Dendritic cell treated with granulocyte-macrophage colony-stimulating factor and Interleukin-4, amounts not matched to agents 40 ng/mL and 50 ng/mL, for 4 days (primary cell): Measurements from ENCODE around the gene TRPV5.

ENCODE experiments used
- H3K27ac Mint-ChIP-seq: one replicate; pipeline ENCODE4 v1.8.0; 2022; ENCODE audit warnings: mild to moderate bottlenecking, mixed read lengths
- H3K27me3 Mint-ChIP-seq: one replicate; pipeline ENCODE4 v1.8.0; 2022; ENCODE audit warnings: mild to moderate bottlenecking, mixed read lengths
- H3K36me3 Mint-ChIP-seq: one replicate; pipeline ENCODE4 v1.8.0; 2022; ENCODE audit warnings: low read depth, mixed read lengths
- H3K4me1 Mint-ChIP-seq: one replicate; pipeline ENCODE4 v1.8.0; 2022; ENCODE audit warnings: low read depth, mixed read lengths
- H3K4me3 Mint-ChIP-seq: one replicate; pipeline ENCODE4 v1.8.0; 2022; ENCODE audit warnings: mild to moderate bottlenecking, moderate library complexity, mixed read lengths
- H3K9me3 Mint-ChIP-seq: one replicate; pipeline ENCODE4 v1.8.0; 2022; ENCODE audit warnings: mixed read lengths
- intact Hi-C: fragments of 100-400 bp; cut with micrococcal nuclease; formaldehyde crosslinking; loops from one replicate; pipeline ENCODE4 v1.15.0; 2022

The TRPV5 gene

GRCh38 chr7:142871260-142872105, 62.1 kb downstream of the TRPV5 start:
- peaks cover 39% of the 10 kb centered on the region for H3K36me3 Mint-ChIP-seq
- H3K27ac Mint-ChIP-seq, result no peak overlapping the region
- H3K4me3 Mint-ChIP-seq, result no peak overlapping the region
- H3K27me3 Mint-ChIP-seq, result peaks cover 5% of the 10 kb centered on the region
- no peaks in the 10 kb centered on the region for H3K9me3 Mint-ChIP-seq
- intact Hi-C loops, result no loop called here
- H3K4me1 Mint-ChIP-seq, result peaks cover under 1% of the 10 kb centered on the region

GRCh38 chr7:142870566-142871259, 62.8 kb downstream of the TRPV5 start:
- peaks cover 39% of the 10 kb centered on the region for H3K36me3 Mint-ChIP-seq
- H3K4me3 Mint-ChIP-seq, result no peak overlapping the region
- no peak overlapping the region for H3K27ac Mint-ChIP-seq
- peaks cover 4% of the 10 kb centered on the region for H3K27me3 Mint-ChIP-seq
- H3K9me3 Mint-ChIP-seq, result no peaks in the 10 kb centered on the region
- peaks cover 8% of the 10 kb centered on the region for H3K4me1 Mint-ChIP-seq
- intact Hi-C loops, result no loop called here

DNA sequence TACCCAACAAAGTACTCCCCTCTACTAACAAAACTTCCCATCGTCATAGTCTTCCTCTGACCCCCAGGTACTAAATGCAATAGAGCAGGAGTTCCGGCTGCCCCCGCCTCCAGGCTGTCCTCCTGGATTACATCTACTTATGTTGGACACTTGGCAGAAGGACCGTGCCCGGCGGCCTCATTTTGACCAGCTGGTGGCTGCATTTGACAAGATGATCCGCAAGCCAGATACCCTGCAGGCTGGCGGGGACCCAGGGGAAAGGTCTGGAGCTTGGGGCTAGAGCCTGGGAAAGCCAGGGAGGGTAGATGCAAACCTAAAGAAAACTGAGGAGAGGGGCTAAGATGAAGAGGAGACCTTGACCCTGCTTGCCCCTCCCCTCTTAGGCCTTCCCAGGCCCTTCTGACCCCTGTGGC, 63.4 kb downstream of the TRPV5 start:
- H3K4me1 Mint-ChIP-seq, result peaks cover 14% of the 10 kb centered on the region
- peaks cover 39% of the 10 kb centered on the region for H3K36me3 Mint-ChIP-seq
- H3K4me3 Mint-ChIP-seq, result no peak overlapping the region
- no peaks in the 10 kb centered on the region for H3K9me3 Mint-ChIP-seq
- intact Hi-C loops, result no loop called here
- no peaks in the 10 kb centered on the region for H3K27me3 Mint-ChIP-seq
- H3K27ac Mint-ChIP-seq, result no peak overlapping the region

GRCh38 chr7:142869434-142869833, 64.1 kb downstream of the TRPV5 start:
- H3K36me3 Mint-ChIP-seq, result peaks cover 41% of the 10 kb centered on the region
- H3K27me3 Mint-ChIP-seq, result no peaks in the 10 kb centered on the region
- H3K27ac Mint-ChIP-seq, result no peak overlapping the region
- intact Hi-C loops, result no loop called here
- H3K4me3 Mint-ChIP-seq, result no peak overlapping the region
- H3K4me1 Mint-ChIP-seq, result peaks cover 19% of the 10 kb centered on the region
- H3K9me3 Mint-ChIP-seq, result no peaks in the 10 kb centered on the region

DNA sequence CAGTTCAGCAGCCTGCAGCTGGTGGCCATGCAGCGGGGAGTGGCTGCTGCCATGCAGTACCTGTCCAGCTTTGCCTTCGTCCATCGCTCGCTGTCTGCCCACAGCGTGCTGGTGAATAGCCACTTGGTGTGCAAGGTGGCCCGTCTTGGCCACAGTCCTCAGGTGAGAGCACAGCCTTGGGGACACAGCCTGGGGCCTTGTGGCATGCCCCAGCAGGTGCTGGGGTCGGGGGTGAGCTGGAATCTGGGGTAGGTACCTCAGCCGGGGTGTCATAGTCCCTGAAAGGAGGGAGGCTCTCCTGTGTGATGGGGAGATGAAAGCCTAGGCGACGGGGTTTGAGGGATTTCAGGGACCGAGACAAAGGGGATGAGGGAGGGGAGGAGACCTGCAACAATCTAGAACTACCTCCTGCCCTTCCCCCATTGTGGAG, 64.5 kb downstream of the TRPV5 start:
- intact Hi-C loops, result no loop called here
- Mint-ChIP-seq H3K4me3 (no peak overlapping the region), H3K27ac (peak overlapping the region; percentile 35), H3K4me1 (peaks cover 19% of the 10 kb centered on the region), H3K9me3 (no peaks in the 10 kb centered on the region), H3K36me3 (peaks cover 45% of the 10 kb centered on the region), H3K27me3 (no peaks in the 10 kb centered on the region)

DNA sequence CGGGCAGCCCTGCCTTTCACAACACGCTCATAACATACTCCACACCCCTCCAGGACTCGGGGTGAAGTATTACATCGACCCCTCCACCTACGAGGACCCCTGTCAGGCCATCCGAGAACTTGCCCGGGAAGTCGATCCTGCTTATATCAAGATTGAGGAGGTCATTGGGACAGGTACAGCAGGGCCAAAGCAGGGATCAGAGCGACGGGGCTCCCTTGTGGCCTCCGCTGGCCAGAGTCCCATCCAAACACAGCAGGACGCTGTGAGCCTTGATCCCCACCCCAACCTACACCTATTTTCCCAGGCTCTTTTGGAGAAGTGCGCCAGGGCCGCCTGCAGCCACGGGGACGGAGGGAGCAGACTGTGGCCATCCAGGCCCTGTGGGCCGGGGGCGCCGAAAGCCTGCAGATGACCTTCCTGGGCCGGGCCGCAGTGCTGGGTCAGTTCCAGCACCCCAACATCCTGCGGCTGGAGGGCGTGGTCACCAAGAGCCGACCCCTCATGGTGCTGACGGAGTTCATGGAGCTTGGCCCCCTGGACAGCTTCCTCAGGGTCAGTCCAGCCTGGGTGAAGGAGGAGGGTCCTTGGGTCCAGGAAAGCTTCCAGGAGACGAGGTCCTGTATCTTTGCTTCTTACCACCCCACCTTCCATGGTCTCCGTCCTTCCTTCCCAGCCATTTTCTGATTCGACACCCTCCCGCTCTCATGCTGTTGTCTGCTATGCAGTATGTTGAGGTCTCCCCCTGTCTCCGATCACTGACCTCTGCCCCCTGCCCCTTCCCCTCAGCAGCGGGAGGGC, 65.2 kb downstream of the TRPV5 start:
- H3K4me3 Mint-ChIP-seq, result no peak overlapping the region
- no peaks in the 10 kb centered on the region for H3K27me3 Mint-ChIP-seq
- H3K9me3 Mint-ChIP-seq, result no peaks in the 10 kb centered on the region
- intact Hi-C loops, result no loop called here
- peaks cover 19% of the 10 kb centered on the region for H3K4me1 Mint-ChIP-seq
- H3K27ac Mint-ChIP-seq, result peak overlapping the region; percentile 35
- H3K36me3 Mint-ChIP-seq, result peaks cover 51% of the 10 kb centered on the region

- intact Hi-C loops, result loop anchor here (2.0 kb wide), 1 partner anchor 235 kb away; no protein-coding TSS in a partner anchor
- H3K4me1 Mint-ChIP-seq, result peaks cover 19% of the 10 kb centered on the region
- no peaks in the 10 kb centered on the region for H3K9me3 Mint-ChIP-seq
- no peak overlapping the region for H3K4me3 Mint-ChIP-seq
- H3K27ac Mint-ChIP-seq, result no peak overlapping the region
- H3K36me3 Mint-ChIP-seq, result peaks cover 58% of the 10 kb centered on the region
- no peaks in the 10 kb centered on the region for H3K27me3 Mint-ChIP-seq
Measured at GRCh38 chr7:142867398-142868187, 66.0 kb downstream of the TRPV5 start.

- Mint-ChIP-seq H3K36me3 (peaks cover 63% of the 10 kb centered on the region), H3K27me3 (no peaks in the 10 kb centered on the region), H3K4me1 (peaks cover 19% of the 10 kb centered on the region), H3K27ac (no peak overlapping the region), H3K4me3 (no peak overlapping the region), H3K9me3 (no peaks in the 10 kb centered on the region)
- intact Hi-C loops, result loop anchor here (2.0 kb wide), 1 partner anchor 234 kb away; no protein-coding TSS in a partner anchor
Measured at GRCh38 chr7:142867097-142867378, 66.5 kb downstream of the TRPV5 start.

GRCh38 chr7:142866361-142867096, 67.0 kb downstream of the TRPV5 start:
- Mint-ChIP-seq H3K27ac (no peak overlapping the region), H3K27me3 (no peaks in the 10 kb centered on the region), H3K36me3 (peaks cover 60% of the 10 kb centered on the region), H3K4me3 (no peak overlapping the region), H3K9me3 (no peaks in the 10 kb centered on the region), H3K4me1 (peaks cover 19% of the 10 kb centered on the region)
- intact Hi-C loops, result loop anchor here (2.0 kb wide), 1 partner anchor 234 kb away; no protein-coding TSS in a partner anchor

DNA sequence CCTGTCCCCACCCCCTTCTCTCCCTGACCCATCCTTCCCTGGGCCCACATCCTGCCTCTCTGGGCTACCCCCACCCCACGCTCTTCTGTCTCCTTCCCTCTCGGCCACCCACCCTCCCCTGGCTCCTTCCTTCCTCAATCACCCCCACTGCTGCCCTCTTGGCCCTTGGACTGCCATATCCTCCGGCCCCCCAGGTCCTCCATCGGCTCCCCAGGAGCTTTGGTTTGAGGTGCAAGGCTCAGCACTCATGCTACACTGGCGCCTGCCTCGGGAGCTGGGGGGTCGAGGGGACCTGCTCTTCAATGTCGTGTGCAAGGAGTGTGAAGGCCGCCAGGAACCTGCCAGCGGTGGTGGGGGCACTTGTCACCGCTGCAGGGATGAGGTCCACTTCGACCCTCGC, 67.8 kb downstream of the TRPV5 start:
- H3K27me3 Mint-ChIP-seq, result no peaks in the 10 kb centered on the region
- H3K9me3 Mint-ChIP-seq, result no peaks in the 10 kb centered on the region
- H3K4me1 Mint-ChIP-seq, result peaks cover 19% of the 10 kb centered on the region
- no peak overlapping the region for H3K4me3 Mint-ChIP-seq
- intact Hi-C loops, result loop anchor here (2.0 kb wide), 1 partner anchor 233 kb away; no protein-coding TSS in a partner anchor
- peaks cover 53% of the 10 kb centered on the region for H3K36me3 Mint-ChIP-seq
- H3K27ac Mint-ChIP-seq, result no peak overlapping the region

DNA sequence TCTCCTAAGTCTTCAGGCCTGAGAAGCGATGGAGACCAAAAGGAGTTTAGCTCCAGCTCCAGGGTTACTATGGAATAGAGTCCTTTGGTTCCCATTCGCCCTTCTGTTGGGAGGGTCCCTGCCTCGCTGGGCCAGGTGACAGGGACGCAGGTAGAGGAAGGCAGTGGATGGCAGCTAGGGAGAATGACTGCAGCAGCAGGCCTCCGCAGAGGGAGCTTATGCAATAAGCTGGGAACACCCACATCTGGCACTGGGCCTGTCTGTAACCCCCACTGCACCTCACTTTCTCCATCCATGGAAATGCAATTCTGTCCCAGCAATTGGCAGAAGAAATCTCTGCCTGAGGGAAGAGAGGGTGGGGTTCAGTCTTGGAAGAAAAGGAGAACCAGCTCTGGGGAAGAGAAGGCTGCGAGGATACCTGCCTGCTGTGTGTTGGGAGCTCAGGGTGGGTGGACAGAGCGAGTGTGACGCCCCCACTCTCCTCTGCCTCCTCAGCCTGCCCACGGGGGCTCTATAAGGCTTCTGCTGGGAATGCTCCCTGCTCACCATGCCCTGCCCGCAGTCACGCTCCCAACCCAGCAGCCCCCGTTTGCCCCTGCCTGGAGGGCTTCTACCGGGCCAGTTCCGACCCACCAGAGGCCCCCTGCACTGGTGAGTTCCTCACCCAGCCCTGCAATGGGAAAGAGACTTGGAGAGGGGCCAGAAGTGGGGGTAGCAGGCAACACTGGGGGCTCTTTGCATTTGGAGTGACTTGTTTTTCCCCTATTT, 68.4 kb downstream of the TRPV5 start:
- Mint-ChIP-seq H3K4me3 (no peak overlapping the region), H3K27me3 (no peaks in the 10 kb centered on the region), H3K27ac (no peak overlapping the region), H3K36me3 (peaks cover 47% of the 10 kb centered on the region), H3K9me3 (no peaks in the 10 kb centered on the region), H3K4me1 (peaks cover 19% of the 10 kb centered on the region)
- intact Hi-C loops, result no loop called here

GRCh38 chr7:142863891-142864685, 69.5 kb downstream of the TRPV5 start:
- H3K27me3 Mint-ChIP-seq, result no peaks in the 10 kb centered on the region
- peaks cover 19% of the 10 kb centered on the region for H3K4me1 Mint-ChIP-seq
- peaks cover 41% of the 10 kb centered on the region for H3K36me3 Mint-ChIP-seq
- H3K4me3 Mint-ChIP-seq, result no peak overlapping the region
- no peak overlapping the region for H3K27ac Mint-ChIP-seq
- intact Hi-C loops, result no loop called here
- no peaks in the 10 kb centered on the region for H3K9me3 Mint-ChIP-seq
